Psoas muscle (tissue), 8 donors: ENCODE data around the gene FCMR. TPM values are rescaled to one million over a fixed set of nuclear protein-coding genes. Genes with fewer than 3 reads are reported as not detected.

ENCODE experiments used
- ATAC-seq, 4 donors: fragments of 200-7000 bp; cut with Tn5 transposase; one replicate each; pipeline ENCODE4 v1.9.1; 2020; ENCODE audit warnings: moderate library complexity in 3 of 4, mild to moderate bottlenecking in 2 of 4
- DNase-seq, 2 donors: peaks; one replicate each; pipeline ENCODE4 v3.0.0-alpha.2; 2020
- H3K27ac ChIP-seq: fragments of 200-600 bp; one replicate; pipeline ENCODE4 v1.8.0; 2022
- H3K27me3 ChIP-seq, 3 donors: fragments of 200-600 bp in 1 of 3; one replicate each; pipeline versions ENCODE4 v1.6.1 to v1.8.0; 2013 to 2022; ENCODE audit warnings: low read length in 2 of 3, mild to moderate bottlenecking in 2 of 3, moderate library complexity in 1 of 3; ENCODE audit not compliant: insufficient read depth in 3 of 3
- H3K36me3 ChIP-seq, 2 donors: fragments of 200-600 bp in 1 of 2; one replicate each; pipeline versions ENCODE4 v1.6.1 to v1.8.0; 2013 to 2022; ENCODE audit warnings: low read depth in 1 of 2, mild to moderate bottlenecking in 1 of 2, moderate library complexity in 1 of 2; ENCODE audit not compliant: insufficient read depth in 1 of 2
- H3K4me1 ChIP-seq: fragments of 200-600 bp; one replicate; pipeline ENCODE4 v1.8.0; 2022
- H3K4me3 ChIP-seq: fragments of 200-600 bp; one replicate; pipeline ENCODE4 v1.8.0; 2022; ENCODE audit warnings: mild to moderate bottlenecking
- H3K9me3 ChIP-seq: fragments of 200-600 bp; one replicate; pipeline ENCODE4 v1.8.0; 2022
- WGBS, 3 donors: extraction: QIAGEN DNeasy Blood & Tissue Kit; methylation state at CpG; one replicate each; pipeline versions ENCODE4 v1.1.6 to v1.1.7; 2013; 5-methylcytosine and 5-hydroxymethylcytosine counted together
- intact Hi-C, 2 donors: fragments of 100-400 bp; cut with DNase I; formaldehyde crosslinking; loops; one replicate each; pipeline versions ENCODE4 v1.11.0 to v1.14.2; 2022
- polyA plus RNA-seq, 3 donors: library from polyadenylated mRNA; stranded (reverse); fragments of 200-250 nt; gene quantifications; one replicate each; pipeline ENCODE4 v1.2.3, GENCODE V29; 2013
- total RNA-seq, 4 donors: library from RNA; stranded (reverse); fragmentation: NEBNext Ultra II Directional in 2 of 4; extraction: Animal tissue kit (Norgen Biotek cat#: 25700) in 2 of 4; gene quantifications; one replicate each; pipeline versions ENCODE4 v1.2.1 to v1.2.4, GENCODE V29; 2021 to 2023
- TF ChIP-seq, protein P1 (sequence below): fragments of 200-600 bp; IDR thresholded peaks from one replicate; pipeline ENCODE4 v1.8.0; 2022; ENCODE audit warnings: antibody characterized with exemption
- donor health status: healthy with polysubstance abuse.
- donor health status: DM: no; HTN: no; CAD: no; lungs with moderate emphysema.
- donor health status: Bipolar disorder and iron deficiency.
- donor health status: healthy.
- donor health status: DM: yes; HTN: yes; CAD: no.
- donor health status: DM: no; HTN: no; CAD: no.
- donor health status: DM: no; HTN: no; CAD: no.
- donor health status: DM: yes; HTN: yes; CAD: no.

FCMR gene
- total and polyA plus RNA-seq, 7 donors: 1.0 to 29.5 (median 4.4) TPM

DNA sequence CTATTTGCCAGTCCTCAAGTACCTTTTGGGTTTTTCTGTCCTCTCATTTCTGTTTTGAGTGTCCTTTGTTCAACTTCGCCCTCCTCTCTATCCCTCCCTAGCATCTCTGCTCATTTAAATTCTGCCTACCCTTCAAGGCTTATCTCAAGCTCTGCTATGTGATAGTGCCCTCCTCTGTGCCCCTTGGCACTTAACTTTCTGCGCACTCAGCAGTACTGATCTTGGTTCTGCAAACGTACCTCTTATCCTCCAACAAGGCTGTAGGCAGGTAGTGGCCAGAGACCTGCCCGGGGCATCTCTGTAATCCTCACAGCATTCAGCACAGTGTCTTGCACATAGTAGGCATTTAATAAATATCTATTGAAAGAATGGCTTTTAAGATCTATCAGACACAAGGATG is 61.6 kb downstream of the FCMR start:
- 65 to 93% (median 88%) methylated on average over 4 of the region's 4 CpGs for WGBS, 3 donors
- Histone ChIP-seq H3K9me3 (no peaks in the 10 kb centered on the region), H3K27ac (no peak overlapping the region), H3K4me1 (peaks cover 4% of the 10 kb centered on the region), H3K27me3 (peaks cover 0 to 5% (median 0%) of the 10 kb centered on the region in 3 donors), H3K36me3 (no peaks in the 10 kb centered on the region), H3K4me3 (no peak overlapping the region)
- DNase-seq (no peak), ATAC-seq (no peak)
- TF ChIP-seq, protein P1, sequence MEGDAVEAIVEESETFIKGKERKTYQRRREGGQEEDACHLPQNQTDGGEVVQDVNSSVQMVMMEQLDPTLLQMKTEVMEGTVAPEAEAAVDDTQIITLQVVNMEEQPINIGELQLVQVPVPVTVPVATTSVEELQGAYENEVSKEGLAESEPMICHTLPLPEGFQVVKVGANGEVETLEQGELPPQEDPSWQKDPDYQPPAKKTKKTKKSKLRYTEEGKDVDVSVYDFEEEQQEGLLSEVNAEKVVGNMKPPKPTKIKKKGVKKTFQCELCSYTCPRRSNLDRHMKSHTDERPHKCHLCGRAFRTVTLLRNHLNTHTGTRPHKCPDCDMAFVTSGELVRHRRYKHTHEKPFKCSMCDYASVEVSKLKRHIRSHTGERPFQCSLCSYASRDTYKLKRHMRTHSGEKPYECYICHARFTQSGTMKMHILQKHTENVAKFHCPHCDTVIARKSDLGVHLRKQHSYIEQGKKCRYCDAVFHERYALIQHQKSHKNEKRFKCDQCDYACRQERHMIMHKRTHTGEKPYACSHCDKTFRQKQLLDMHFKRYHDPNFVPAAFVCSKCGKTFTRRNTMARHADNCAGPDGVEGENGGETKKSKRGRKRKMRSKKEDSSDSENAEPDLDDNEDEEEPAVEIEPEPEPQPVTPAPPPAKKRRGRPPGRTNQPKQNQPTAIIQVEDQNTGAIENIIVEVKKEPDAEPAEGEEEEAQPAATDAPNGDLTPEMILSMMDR: no peak
- intact Hi-C loops: loop anchor here in 1 of 2 donors (5.0 kb wide), 1 partner anchor 228 kb away; no protein-coding TSS in a partner anchor

DNA sequence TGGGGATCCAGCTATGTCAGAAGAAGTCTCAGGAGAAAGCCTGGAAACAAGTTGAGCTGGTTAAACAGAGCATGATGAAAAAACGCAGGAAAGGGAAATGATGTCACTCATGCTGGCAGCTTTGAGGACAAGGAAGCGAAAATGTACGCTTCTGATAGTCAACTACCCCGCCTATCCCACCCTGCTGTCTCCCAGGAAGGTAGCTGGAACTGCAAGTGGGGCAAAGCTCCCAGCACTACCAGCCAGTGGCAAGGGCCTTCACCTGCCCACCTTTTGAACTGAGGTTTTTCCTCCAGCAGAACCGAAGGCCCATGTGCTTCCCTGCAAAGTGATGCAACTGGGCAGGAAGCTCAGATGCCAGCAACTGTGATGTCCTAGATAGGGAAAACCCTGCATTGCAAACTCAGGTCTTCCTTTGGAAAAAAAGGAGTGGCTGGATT is 62.6 kb downstream of the FCMR start:
- no peak overlapping the region for H3K4me3 ChIP-seq
- ATAC-seq: no peak
- H3K4me1 ChIP-seq: no peaks in the 10 kb centered on the region
- H3K27ac ChIP-seq: no peak overlapping the region
- WGBS, 3 donors: 49 to 67% (median 62%) methylated on average over 5 of the region's 5 CpGs
- intact Hi-C loops: no loop called here
- peaks cover 0 to 5% (median 0%) of the 10 kb centered on the region in 3 donors for H3K27me3 ChIP-seq
- no peak for DNase-seq
- H3K36me3 ChIP-seq: no peaks in the 10 kb centered on the region
- H3K9me3 ChIP-seq: no peaks in the 10 kb centered on the region
- TF ChIP-seq, protein P1: no peak

DNA sequence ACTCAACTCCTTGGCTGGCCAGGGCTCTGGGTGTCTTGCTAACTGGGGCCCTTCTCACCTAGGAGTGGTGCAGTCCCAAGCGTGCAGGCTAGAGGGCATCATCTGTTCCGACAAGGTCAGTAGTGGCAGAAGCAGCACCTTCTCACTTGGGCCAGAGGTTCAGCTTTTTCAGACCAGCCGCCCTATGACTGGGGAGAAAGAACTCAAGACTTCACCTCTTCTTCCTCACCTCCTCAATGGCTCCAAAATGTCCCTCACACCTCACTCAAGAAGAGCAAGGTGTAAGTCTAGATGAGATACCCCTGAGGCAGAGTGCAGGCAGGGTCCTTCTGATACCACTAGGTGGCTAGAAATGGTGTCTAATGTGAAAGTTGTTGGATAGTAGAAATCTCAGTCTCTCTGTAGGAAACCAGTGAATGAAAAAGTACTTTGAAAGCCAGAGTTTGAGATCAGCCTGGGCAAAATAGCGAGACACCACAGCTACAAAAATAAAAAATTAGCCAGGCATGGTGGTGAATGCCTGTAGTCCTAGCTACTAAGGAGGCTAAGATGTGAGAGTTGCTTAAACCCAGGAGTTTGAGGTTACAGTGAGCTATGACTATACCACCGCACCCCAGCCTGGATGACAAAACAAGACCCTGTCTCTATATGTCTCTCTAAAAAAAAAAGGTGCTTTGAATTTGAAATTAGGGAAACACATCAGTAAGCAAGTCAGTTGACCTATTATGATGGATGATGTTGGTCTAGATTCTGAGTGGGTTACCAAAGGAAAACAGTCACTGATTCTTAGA is 64.9 kb downstream of the FCMR start:
- TF ChIP-seq, protein P1: peak; percentile 4
- peaks cover 0 to 5% (median 0%) of the 10 kb centered on the region in 3 donors for H3K27me3 ChIP-seq
- H3K4me1 ChIP-seq: no peaks in the 10 kb centered on the region
- intact Hi-C loops: no loop called here
- 86 to 91% (median 89%) methylated on average over 5 of the region's 5 CpGs for WGBS, 3 donors
- no peak overlapping the region for H3K27ac ChIP-seq
- no peaks in the 10 kb centered on the region for H3K36me3 ChIP-seq
- DNase-seq (no peak), ATAC-seq (no peak)
- no peak overlapping the region for H3K4me3 ChIP-seq
- H3K9me3 ChIP-seq: peaks cover 3% of the 10 kb centered on the region

DNA sequence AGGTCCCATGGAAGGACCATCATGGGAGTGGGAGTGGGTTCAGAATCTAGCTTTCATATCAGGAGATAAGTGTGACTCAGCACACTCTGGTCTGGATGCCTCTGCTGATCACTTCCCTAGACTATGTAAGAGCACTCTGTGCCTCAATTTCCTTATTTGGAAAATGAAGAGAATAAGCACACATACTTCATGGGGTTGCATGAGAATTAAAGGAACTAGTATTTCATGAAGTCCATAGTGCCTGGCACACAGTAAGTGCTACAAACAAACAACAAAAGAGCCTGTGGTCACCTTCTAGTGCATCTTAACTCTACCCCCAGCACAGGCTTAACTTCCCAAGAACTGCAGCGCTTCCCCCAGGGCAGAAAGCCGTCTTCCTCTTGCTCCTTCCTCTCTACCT is 65.9 kb downstream of the FCMR start:
- peaks cover 0 to under 1% (median 0%) of the 10 kb centered on the region in 3 donors for H3K27me3 ChIP-seq
- H3K36me3 ChIP-seq: no peaks in the 10 kb centered on the region
- ATAC-seq: no peak
- no peak overlapping the region for H3K27ac ChIP-seq
- TF ChIP-seq, protein P1: no peak
- no peaks in the 10 kb centered on the region for H3K4me1 ChIP-seq
- 88 to 92% (median 88%) methylated on average over 2 of the region's 2 CpGs for WGBS, 3 donors
- DNase-seq: no peak
- intact Hi-C loops: no loop called here
- H3K4me3 ChIP-seq: no peak overlapping the region
- peaks cover 3% of the 10 kb centered on the region for H3K9me3 ChIP-seq
